Measurements from ENCODE around the gene SLC38A4.

- TF ChIP-seq EZH2 (IDR thresholded peaks at IDR 0.05; ENCODE audit: insufficient read depth, poor library complexity, severe bottlenecking) (no peak), EZH2phosphoT487 (IDR thresholded peaks at IDR 0.05; ENCODE audit: insufficient read depth, low read depth) (no peak)
Measured at GRCh38 chr12:46779063-46779462, 46.7 kb downstream of the SLC38A4 start.

Data from GM23248 (cell line).